ENCODE data around the gene ABO. TPM values are rescaled to one million over a fixed set of nuclear protein-coding genes. Genes with fewer than 3 reads are reported as not detected.
A peak's percentile ranks its signal among the peaks of the same experiment; 100 is the strongest.

ABO gene
- total and polyA plus RNA-seq, 9 of the 15 experiments (the other 6 are each of a cell fraction or from before 2014, with no cell fraction given) = 5.0 to 21.9 (median 11.9) TPM

DNA sequence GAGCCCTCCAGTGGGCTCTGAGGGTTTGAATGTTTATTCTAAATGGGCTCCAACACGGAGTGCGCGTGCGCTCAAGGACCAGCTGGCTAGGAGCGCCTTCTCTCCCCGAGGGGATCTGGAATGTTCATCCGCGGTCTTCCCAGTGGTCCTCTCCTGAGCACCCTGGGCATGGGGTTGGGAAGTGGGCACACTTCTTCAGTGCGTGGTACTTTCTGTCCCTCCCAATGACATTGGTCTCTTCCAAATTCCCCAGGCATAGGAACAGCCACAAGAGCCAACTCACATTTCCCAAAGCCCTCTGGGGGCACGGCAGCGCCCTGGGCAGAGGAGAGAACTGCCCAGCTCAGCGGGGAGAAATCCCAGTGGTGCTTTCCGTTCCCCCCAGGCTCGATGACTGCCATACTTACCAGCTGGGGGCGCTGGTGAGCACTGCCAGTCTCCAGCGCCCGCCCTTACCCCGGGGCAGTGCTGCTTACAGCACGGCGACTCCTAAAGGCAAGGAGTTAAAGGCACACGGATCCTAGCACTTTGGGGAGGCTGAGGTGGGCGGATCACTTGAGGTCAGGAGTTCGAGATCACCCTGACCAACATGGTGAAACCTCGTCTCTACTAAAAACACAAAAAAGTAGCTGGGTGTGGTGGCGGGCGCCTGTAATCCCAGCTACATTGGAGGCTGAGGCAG, 36.0 kb downstream of the ABO start (continued):
- TF ChIP-seq CXXC5 (CRISPR knock-in tag; IDR thresholded peaks at IDR 0.05) = peak; percentile 55
- no peak for TF ChIP-seq DMBX1 (CRISPR knock-in tag; IDR thresholded peaks at IDR 0.05; ENCODE audit: borderline replicate concordance)
- TF ChIP-seq TCF7L2 (IDR thresholded peaks at IDR 0.05; ENCODE audit: low read depth, low read length) = no peak
- TF ChIP-seq, protein P1, sequence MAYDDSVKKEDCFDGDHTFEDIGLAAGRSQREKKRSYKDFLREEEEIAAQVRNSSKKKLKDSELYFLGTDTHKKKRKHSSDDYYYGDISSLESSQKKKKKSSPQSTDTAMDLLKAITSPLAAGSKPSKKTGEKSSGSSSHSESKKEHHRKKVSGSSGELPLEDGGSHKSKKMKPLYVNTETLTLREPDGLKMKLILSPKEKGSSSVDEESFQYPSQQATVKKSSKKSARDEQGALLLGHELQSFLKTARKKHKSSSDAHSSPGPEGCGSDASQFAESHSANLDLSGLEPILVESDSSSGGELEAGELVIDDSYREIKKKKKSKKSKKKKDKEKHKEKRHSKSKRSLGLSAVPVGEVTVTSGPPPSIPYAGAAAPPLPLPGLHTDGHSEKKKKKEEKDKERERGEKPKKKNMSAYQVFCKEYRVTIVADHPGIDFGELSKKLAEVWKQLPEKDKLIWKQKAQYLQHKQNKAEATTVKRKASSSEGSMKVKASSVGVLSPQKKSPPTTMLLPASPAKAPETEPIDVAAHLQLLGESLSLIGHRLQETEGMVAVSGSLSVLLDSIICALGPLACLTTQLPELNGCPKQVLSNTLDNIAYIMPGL (CRISPR knock-in tag; IDR thresholded peaks at IDR 0.05) = 0 out of 2 replicates have a peak, but pooled peaks have one; percentile 43
- no peak for TF ChIP-seq POLR2AphosphoS5 (IDR thresholded peaks at IDR 0.05; ENCODE audit: control insufficient read depth, insufficient read depth, low read depth, low read length)
- no peak for TF ChIP-seq ZNF778 (CRISPR knock-in tag; IDR thresholded peaks at IDR 0.05)
- TF ChIP-seq, protein P2, sequence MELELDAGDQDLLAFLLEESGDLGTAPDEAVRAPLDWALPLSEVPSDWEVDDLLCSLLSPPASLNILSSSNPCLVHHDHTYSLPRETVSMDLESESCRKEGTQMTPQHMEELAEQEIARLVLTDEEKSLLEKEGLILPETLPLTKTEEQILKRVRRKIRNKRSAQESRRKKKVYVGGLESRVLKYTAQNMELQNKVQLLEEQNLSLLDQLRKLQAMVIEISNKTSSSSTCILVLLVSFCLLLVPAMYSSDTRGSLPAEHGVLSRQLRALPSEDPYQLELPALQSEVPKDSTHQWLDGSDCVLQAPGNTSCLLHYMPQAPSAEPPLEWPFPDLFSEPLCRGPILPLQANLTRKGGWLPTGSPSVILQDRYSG (tag; conservative IDR thresholded peaks at IDR 0.05; ENCODE audit: low read depth) = no peak
- no peak for TF ChIP-seq SIN3B (IDR thresholded peaks at IDR 0.05; ENCODE audit: low read depth)
- TF ChIP-seq EHMT2 (IDR thresholded peaks at IDR 0.05) = no peak
- TF ChIP-seq, protein P3, sequence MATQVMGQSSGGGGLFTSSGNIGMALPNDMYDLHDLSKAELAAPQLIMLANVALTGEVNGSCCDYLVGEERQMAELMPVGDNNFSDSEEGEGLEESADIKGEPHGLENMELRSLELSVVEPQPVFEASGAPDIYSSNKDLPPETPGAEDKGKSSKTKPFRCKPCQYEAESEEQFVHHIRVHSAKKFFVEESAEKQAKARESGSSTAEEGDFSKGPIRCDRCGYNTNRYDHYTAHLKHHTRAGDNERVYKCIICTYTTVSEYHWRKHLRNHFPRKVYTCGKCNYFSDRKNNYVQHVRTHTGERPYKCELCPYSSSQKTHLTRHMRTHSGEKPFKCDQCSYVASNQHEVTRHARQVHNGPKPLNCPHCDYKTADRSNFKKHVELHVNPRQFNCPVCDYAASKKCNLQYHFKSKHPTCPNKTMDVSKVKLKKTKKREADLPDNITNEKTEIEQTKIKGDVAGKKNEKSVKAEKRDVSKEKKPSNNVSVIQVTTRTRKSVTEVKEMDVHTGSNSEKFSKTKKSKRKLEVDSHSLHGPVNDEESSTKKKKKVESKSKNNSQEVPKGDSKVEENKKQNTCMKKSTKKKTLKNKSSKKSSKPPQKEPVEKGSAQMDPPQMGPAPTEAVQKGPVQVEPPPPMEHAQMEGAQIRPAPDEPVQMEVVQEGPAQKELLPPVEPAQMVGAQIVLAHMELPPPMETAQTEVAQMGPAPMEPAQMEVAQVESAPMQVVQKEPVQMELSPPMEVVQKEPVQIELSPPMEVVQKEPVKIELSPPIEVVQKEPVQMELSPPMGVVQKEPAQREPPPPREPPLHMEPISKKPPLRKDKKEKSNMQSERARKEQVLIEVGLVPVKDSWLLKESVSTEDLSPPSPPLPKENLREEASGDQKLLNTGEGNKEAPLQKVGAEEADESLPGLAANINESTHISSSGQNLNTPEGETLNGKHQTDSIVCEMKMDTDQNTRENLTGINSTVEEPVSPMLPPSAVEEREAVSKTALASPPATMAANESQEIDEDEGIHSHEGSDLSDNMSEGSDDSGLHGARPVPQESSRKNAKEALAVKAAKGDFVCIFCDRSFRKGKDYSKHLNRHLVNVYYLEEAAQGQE (IDR thresholded peaks at IDR 0.05; ENCODE audit: borderline replicate concordance) = peak; percentile 74
- TF ChIP-seq, protein P3 (CRISPR knock-in tag; IDR thresholded peaks at IDR 0.05; ENCODE audit: low read depth) = no peak
- TF ChIP-seq, protein P4, sequence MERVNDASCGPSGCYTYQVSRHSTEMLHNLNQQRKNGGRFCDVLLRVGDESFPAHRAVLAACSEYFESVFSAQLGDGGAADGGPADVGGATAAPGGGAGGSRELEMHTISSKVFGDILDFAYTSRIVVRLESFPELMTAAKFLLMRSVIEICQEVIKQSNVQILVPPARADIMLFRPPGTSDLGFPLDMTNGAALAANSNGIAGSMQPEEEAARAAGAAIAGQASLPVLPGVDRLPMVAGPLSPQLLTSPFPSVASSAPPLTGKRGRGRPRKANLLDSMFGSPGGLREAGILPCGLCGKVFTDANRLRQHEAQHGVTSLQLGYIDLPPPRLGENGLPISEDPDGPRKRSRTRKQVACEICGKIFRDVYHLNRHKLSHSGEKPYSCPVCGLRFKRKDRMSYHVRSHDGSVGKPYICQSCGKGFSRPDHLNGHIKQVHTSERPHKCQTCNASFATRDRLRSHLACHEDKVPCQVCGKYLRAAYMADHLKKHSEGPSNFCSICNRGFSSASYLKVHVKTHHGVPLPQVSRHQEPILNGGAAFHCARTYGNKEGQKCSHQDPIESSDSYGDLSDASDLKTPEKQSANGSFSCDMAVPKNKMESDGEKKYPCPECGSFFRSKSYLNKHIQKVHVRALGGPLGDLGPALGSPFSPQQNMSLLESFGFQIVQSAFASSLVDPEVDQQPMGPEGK (CRISPR knock-in tag; IDR thresholded peaks at IDR 0.05; ENCODE audit: borderline replicate concordance) = no peak
- TF ChIP-seq RNF2 (IDR thresholded peaks at IDR 0.05) = no peak

Measured in K562 (cell line).